ENCODE data around the gene GPR151. TPM values are rescaled to one million over a fixed set of nuclear protein-coding genes. Genes with fewer than 3 reads are reported as not detected.

The GPR151 gene
- total and polyA plus RNA-seq, 2 of the 13 experiments (the other 11 are each of a cell fraction or from before 2014, with no cell fraction given) = not detected

GRCh38 chr5:146484714-146485391 lies 31.1 kb downstream of the GPR151 start:
- TF ChIP-seq SCMH1 (CRISPR knock-in tag; IDR thresholded peaks at IDR 0.05; ENCODE audit: borderline replicate concordance) = no peak
- no peak for TF ChIP-seq MZF1 (CRISPR knock-in tag; IDR thresholded peaks at IDR 0.05; ENCODE audit: borderline replicate concordance)
- TF ChIP-seq MLX (CRISPR knock-in tag; IDR thresholded peaks at IDR 0.05) = no peak
- no peak for TF ChIP-seq FOXO1 (CRISPR knock-in tag; IDR thresholded peaks at IDR 0.05)
- no peak for TF ChIP-seq XBP1 (CRISPR knock-in tag; IDR thresholded peaks at IDR 0.05)
- no peak for TF ChIP-seq NKX3-1 (CRISPR knock-in tag; IDR thresholded peaks at IDR 0.05)
- no peak for TF ChIP-seq CBX1 (IDR thresholded peaks at IDR 0.05; ENCODE audit: low read depth)
- no peak for TF ChIP-seq NR2F1 (CRISPR knock-in tag; IDR thresholded peaks at IDR 0.05)
- H3K4me2 ChIP-seq (ENCODE audit: low read depth, low read length) = no peak overlapping the region
- H4K20me1 ChIP-seq (ENCODE audit: insufficient read depth, low read length) = no peaks in the 10 kb centered on the region
- FAIRE-seq (no peak), DNase-seq (ENCODE audit: low spot score) (no peak), ATAC-seq (no peak)
- POLR2A ChIA-PET = no interaction called here
- H3K27ac ChIP-seq (ENCODE audit: extremely low read length, insufficient read depth, low read length) = no peak overlapping the region
- H3K36me3 ChIP-seq (replicated peaks in 1 of 2; ENCODE audit: control insufficient read depth in 1 of 2, insufficient read depth in 2 of 2, low read length in 2 of 2) = peaks cover 4 to 65% of the 10 kb centered on the region in 2 experiments
- BruUV-seq (replicated peaks) = no TSS peak
- intact Hi-C loops (cut with micrococcal nuclease; ENCODE audit: unreplicated experiment) = no loop called here
- H3K27me3 ChIP-seq (ENCODE audit: control insufficient read depth in 1 of 2, insufficient read depth in 2 of 2, low read length in 2 of 2) = no peaks in the 10 kb centered on the region
- H3K79me2 ChIP-seq (ENCODE audit: insufficient read depth, low read length) = no peaks in the 10 kb centered on the region
- H3K4me1 ChIP-seq (ENCODE audit: insufficient read depth, low read length) = no peaks in the 10 kb centered on the region
- no peak overlapping the region for H2AFZ ChIP-seq (ENCODE audit: low read length)
- in situ Hi-C loops (cut with HindIII; ENCODE audit: extremely low pct_ligation_motif_present, low pct_unique_long_range_greater_than_20kb) = no loop called here
- no peaks in the 10 kb centered on the region for H3K9me3 ChIP-seq (ENCODE audit: low read length)
- H3K4me3 ChIP-seq (replicated peaks in 1 of 3; ENCODE audit: insufficient read depth in 1 of 3, low read depth in 2 of 3, low read length in 3 of 3) = no peak overlapping the region
- no peak overlapping the region for H3K9ac ChIP-seq (ENCODE audit: insufficient read depth, low read depth, low read length)
- CTCF ChIA-PET (ENCODE audit: low intra/inter-chr PET ratio, low total read pairs) = no interaction called here

- Histone ChIP-seq H3K27ac (ENCODE audit: extremely low read length, insufficient read depth, low read length) (no peak overlapping the region), H3K9ac (ENCODE audit: insufficient read depth, low read depth, low read length) (no peak overlapping the region), H3K79me2 (ENCODE audit: insufficient read depth, low read length) (no peaks in the 10 kb centered on the region), H3K4me1 (ENCODE audit: insufficient read depth, low read length) (no peaks in the 10 kb centered on the region), H4K20me1 (ENCODE audit: insufficient read depth, low read length) (no peaks in the 10 kb centered on the region), H3K4me2 (ENCODE audit: low read depth, low read length) (no peak overlapping the region), H3K36me3 (replicated peaks in 1 of 2; ENCODE audit: control insufficient read depth in 1 of 2, insufficient read depth in 2 of 2, low read length in 2 of 2) (peaks cover 5 to 76% of the 10 kb centered on the region in 2 experiments), H2AFZ (ENCODE audit: low read length) (no peak overlapping the region), H3K27me3 (ENCODE audit: control insufficient read depth in 1 of 2, insufficient read depth in 2 of 2, low read length in 2 of 2) (no peaks in the 10 kb centered on the region), H3K4me3 (replicated peaks in 1 of 3; ENCODE audit: insufficient read depth in 1 of 3, low read depth in 2 of 3, low read length in 3 of 3) (no peak overlapping the region), H3K9me3 (ENCODE audit: low read length) (no peaks in the 10 kb centered on the region)
- ATAC-seq (no peak), DNase-seq (ENCODE audit: low spot score) (no peak), FAIRE-seq (no peak)
- ChIA-PET CTCF (ENCODE audit: low intra/inter-chr PET ratio, low total read pairs) (no interaction called here), POLR2A (no interaction called here)
- in situ Hi-C loops (cut with HindIII; ENCODE audit: extremely low pct_ligation_motif_present, low pct_unique_long_range_greater_than_20kb) (no loop called here), intact Hi-C loops (cut with micrococcal nuclease; ENCODE audit: unreplicated experiment) (no loop called here)
- WGBS (ENCODE audit: low lambda C conversion rate) = 99% methylated on average over 2 of the region's 2 CpGs
- no TSS peak for BruUV-seq (replicated peaks)
- TF ChIP-seq ZBTB14 (CRISPR knock-in tag; IDR thresholded peaks at IDR 0.05) (no peak), ZNF331 (CRISPR knock-in tag; IDR thresholded peaks at IDR 0.05) (no peak), HOXA3 (CRISPR knock-in tag; IDR thresholded peaks at IDR 0.05) (no peak), NKX3-1 (CRISPR knock-in tag; IDR thresholded peaks at IDR 0.05) (no peak), ZNF484 (CRISPR knock-in tag; IDR thresholded peaks at IDR 0.05; ENCODE audit: borderline replicate concordance, low read depth) (no peak), SIX1 (CRISPR knock-in tag; IDR thresholded peaks at IDR 0.05; ENCODE audit: borderline replicate concordance) (no peak), PHB2 (IDR thresholded peaks at IDR 0.05; ENCODE audit: partially characterized antibody) (no peak), EP300 (IDR thresholded peaks at IDR 0.05; ENCODE audit: low read depth in 2 of 2, low read length in 2 of 2) (no peak), EP300 (CRISPR knock-in tag; IDR thresholded peaks at IDR 0.05; ENCODE audit: borderline replicate concordance) (no peak), ZNF619 (CRISPR knock-in tag; IDR thresholded peaks at IDR 0.05) (no peak), MEIS2 (CRISPR knock-in tag; IDR thresholded peaks at IDR 0.05) (no peak), TCF7 (IDR thresholded peaks at IDR 0.05; ENCODE audit: low read depth) (no peak), ATRX (CRISPR knock-in tag; IDR thresholded peaks at IDR 0.05; ENCODE audit: borderline replicate concordance) (no peak)
Observed at GRCh38 chr5:146482775-146483174, 33.2 kb downstream of the GPR151 start.
